DND-41 (cell line): ENCODE data around the gene NDUFS2.

Experiments
- EZH2 ChIP-seq: IDR thresholded peaks from 3 replicates; pipeline ENCODE4 v1.6.1; 2012; ENCODE audit warnings: borderline replicate concordance, low read depth, mild to moderate bottlenecking, moderate library complexity, low read length, inconsistent platforms; ENCODE audit not compliant: severe bottlenecking
- TF ChIP-seq, protein P1 (sequence below): IDR thresholded peaks from 2 replicates; pipeline ENCODE4 v1.5.1; 2012; ENCODE audit warnings: borderline replicate concordance, low read length, moderate library complexity, mild to moderate bottlenecking; ENCODE audit not compliant: poor library complexity, severe bottlenecking; ENCODE audit errors: extremely low read depth

DNA sequence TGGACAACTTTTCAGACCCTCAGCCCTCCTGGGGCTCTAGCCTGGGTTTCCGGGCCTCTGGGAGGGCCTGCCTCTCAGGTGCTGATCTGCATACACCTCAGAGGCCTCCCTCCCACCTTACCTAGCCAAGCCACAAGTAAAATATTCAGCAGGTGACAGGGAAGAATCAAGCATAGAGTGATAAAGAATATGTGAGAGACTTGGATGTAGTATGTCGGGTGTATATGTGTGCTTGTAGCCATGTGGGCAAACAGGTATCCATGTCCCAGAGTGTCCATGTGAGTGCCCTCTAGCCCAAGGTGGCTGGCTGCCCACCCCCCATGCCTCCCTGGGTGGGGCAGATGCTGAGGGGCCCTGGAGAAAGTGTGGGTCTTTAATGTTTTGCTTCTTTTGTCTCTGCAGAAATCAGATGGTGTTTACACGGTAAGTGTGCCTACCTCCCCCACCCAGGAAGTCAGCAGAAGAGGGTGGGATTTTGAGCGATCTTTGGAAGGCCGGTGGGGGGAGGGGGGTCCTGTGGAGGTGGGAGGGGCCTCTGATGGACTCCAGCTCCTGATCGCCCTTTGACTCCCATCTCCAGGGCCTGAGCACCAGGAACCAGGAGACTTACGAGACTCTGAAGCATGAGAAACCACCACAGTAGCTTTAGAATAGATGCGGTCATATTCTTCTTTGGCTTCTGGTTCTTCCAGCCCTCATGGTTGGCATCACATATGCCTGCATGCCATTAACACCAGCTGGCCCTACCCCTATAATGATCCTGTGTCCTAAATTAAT is 16.3 kb downstream of the NDUFS2 start:
- TF ChIP-seq EZH2, result no peak
- TF ChIP-seq, protein P1, sequence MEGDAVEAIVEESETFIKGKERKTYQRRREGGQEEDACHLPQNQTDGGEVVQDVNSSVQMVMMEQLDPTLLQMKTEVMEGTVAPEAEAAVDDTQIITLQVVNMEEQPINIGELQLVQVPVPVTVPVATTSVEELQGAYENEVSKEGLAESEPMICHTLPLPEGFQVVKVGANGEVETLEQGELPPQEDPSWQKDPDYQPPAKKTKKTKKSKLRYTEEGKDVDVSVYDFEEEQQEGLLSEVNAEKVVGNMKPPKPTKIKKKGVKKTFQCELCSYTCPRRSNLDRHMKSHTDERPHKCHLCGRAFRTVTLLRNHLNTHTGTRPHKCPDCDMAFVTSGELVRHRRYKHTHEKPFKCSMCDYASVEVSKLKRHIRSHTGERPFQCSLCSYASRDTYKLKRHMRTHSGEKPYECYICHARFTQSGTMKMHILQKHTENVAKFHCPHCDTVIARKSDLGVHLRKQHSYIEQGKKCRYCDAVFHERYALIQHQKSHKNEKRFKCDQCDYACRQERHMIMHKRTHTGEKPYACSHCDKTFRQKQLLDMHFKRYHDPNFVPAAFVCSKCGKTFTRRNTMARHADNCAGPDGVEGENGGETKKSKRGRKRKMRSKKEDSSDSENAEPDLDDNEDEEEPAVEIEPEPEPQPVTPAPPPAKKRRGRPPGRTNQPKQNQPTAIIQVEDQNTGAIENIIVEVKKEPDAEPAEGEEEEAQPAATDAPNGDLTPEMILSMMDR, result no peak
